Vagina (tissue), 2 donors: Measurements from ENCODE around the gene PRR5L.

Experiments used
- POLR2AphosphoS5 ChIP-seq, 2 donors: sonication (generic); formaldehyde crosslinking; IDR thresholded peaks; one replicate each; pipeline ENCODE4 v1.9.0; 2017; ENCODE audit warnings: antibody characterized with exemption in 2 of 2, mild to moderate bottlenecking in 2 of 2, low read depth in 1 of 2; ENCODE audit not compliant: insufficient read depth in 1 of 2
- TF ChIP-seq, protein P1 (sequence below), 3 experiments: fragments of 450-650 bp in 2 of 3; fragments of 200-600 bp in 1 of 3; sonication (generic) in 1 of 3; IDR thresholded peaks; one replicate each; pipeline ENCODE4 v1.5.1; 2017 to 2019; ENCODE audit warnings: antibody characterized with exemption in 3 of 3, mild to moderate bottlenecking in 2 of 3, moderate library complexity in 2 of 3

DNA sequence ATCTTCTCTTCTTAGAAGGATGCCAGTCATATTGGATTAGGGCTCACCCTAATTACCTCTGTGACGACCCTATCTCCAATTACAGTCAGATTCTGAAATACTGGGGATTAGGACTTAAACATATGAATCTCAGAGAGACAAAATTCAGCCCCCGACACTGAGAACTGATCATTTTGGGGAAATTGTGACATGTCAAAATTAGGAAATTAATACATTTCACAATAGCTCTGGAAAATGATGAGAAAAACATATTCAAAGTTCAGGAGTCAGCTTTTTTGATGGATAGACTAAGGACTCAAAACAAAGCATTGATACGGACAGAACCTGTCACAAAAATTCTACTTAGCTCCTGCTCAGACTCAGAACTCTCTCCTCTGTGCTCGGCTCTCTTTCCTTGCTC, 47.7 kb upstream of the PRR5L start:
- TF ChIP-seq POLR2AphosphoS5 (IDR thresholded peaks at IDR 0.05; ENCODE audit: insufficient read depth in 1 of 2, low read depth in 1 of 2): no peak
- TF ChIP-seq, protein P1, sequence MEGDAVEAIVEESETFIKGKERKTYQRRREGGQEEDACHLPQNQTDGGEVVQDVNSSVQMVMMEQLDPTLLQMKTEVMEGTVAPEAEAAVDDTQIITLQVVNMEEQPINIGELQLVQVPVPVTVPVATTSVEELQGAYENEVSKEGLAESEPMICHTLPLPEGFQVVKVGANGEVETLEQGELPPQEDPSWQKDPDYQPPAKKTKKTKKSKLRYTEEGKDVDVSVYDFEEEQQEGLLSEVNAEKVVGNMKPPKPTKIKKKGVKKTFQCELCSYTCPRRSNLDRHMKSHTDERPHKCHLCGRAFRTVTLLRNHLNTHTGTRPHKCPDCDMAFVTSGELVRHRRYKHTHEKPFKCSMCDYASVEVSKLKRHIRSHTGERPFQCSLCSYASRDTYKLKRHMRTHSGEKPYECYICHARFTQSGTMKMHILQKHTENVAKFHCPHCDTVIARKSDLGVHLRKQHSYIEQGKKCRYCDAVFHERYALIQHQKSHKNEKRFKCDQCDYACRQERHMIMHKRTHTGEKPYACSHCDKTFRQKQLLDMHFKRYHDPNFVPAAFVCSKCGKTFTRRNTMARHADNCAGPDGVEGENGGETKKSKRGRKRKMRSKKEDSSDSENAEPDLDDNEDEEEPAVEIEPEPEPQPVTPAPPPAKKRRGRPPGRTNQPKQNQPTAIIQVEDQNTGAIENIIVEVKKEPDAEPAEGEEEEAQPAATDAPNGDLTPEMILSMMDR (IDR thresholded peaks at IDR 0.05): no peak
